HG03521 (cell line): ENCODE measurements around the gene ABCB9.
"Not testable (repeated sequence)": the region's sequence is repeated elsewhere in the genome, so short reads cannot be mapped to it uniquely, and the experiment has no call there.

Source experiments
- ATAC-seq: cut with Tn5 transposase; IDR thresholded peaks from one replicate; pipeline ENCODE4 v1.9.1; 2021; ENCODE audit warnings: mild to moderate bottlenecking, moderate library complexity; ENCODE audit not compliant: unreplicated experiment

ABCB9 gene

DNA sequence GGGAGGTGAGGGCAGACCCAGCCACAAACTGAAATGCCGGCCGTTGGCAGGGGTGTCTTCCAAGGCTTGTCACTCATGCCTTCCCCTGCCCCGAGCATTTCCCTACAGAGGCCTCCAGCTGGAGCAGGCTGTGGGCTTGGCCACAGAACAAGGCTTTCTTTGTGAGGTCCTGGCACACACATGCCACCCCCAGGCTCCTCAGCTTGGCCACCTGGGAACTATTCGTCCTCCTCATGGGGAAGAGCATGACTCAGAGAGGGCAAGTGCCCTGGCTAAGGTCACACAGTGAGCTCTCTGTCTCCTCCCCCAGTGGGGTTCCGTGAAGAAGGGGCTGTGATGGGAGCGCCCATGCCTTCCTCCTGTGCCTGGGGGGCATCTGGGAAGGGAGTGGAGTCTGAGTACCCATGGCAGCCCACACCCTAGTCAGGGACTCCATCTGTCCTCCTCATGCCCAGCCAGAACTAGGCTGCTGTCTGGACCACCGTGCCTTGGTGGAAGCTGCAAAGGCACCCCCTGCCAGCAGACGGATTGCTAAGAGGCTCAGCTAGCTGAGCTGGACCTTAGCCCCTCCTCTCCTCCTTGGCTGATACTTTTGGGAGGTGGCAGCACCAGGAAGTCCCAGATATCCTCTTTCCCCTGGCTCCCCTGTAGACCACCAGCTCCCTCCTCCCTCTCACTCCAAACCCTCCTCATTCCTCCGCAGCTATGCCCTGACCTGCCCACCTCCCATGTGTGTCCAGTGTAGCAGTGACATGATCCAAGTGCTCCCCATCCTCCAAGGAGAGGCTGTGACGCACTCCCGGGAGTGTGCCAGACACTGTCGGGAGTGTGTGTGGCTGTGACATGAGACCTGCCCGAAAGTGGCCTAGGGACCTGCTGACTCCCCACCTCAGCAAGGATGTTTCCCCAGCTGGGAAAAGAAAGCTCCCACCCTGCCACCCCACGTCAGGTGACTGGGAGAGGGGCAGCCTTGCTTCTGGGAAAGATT, 21.4 kb downstream of the ABCB9 start:
- no peak for ATAC-seq

DNA sequence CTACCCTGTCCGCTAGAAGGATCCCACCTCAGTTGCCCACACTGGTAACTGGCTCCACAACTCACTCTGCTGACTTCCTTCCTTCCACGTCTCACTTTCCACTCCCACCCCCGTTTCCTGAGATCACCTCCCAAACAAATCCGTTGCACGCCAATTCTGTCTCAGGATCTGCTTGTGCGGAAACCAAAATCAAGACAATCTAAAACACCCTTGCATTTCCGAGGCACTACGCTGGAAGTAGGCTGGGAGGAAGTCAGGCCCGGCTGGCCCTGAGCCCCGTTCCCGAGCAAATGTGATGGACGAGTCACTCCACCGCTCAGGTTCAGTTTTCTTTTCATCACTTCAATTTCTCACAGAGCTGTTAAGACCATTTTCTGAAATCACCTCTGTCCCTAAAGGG, 23.1 kb downstream of the ABCB9 start:
- no peak for ATAC-seq

DNA sequence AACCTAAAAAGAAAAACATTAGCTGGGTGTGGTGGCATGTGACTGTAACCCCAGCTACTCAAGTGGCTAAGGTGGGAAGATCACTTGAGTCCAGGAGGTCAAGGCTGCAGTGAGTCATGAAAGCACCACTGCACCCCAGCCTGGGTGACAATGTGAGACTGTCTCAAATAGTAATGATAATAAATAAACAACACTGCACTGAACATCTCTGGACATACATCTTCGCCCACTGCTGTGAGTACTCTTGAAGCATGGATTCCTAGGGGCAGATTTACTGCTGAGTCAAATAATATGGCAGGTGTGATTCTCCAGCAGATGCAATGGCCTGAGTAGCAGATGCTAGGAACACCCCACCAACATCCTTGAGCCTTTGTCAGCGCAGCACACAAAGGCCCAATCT, 23.6 kb downstream of the ABCB9 start:
- no peak for ATAC-seq

DNA sequence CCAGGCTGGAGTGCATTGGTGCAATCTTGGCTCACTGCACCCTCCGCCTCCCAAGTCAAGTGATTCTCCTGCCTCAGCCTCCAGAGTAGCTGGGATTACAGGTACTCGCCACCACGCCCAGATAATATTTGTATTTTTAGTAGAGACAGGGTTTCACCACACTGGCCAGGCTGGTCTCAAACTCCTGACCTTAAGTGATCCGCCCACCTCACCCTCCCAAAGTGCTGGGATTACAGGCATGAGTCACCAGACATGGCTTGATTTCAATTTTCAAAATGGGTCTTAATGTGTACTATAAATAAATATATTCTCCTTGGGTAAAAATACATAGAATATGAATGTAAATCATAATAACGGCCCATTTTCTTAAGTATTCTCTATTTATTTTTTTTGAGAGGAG, 24.9 kb downstream of the ABCB9 start:
- ATAC-seq, result not testable (repeated sequence)

DNA sequence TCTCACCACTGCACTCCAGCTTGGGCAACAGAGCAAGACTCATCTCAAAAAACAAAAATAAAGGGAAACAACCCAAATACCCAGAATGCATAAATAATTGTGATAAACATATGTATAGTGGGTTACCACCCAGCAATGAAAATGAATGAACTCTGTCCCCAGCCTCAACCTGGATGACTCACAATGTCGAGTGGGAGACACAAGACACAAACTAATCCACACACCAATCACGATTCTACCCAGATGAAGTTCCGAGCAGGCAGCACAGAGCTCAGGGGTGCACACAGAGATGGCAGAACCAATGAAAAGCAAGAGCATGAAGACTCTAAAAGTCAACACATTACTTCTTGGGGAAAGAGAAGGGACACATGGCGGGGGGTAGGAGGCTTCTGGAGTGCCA, 27.1 kb downstream of the ABCB9 start:
- no peak for ATAC-seq

DNA sequence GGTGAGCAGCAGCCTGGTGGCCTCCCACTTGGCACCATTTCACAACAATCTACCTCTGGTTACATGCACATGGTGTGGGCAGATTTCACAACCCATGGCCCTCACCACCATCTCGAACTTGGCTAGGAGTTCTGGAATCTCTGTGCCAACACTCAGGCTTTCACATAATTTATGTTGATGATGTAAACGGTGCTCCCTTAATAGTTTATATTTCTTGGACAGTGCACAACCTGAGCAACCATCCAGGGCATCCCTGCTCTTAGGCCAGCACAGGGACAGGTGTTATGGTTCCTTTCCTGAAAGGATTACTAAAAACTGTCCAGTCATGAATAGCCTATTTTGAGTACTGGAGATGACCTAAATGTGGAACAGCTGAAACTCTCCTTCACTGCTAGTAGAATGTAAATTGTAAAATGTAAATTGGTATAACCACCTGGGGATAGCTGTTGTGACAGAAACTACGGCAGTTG, 28.6 kb downstream of the ABCB9 start:
- no peak for ATAC-seq

DNA sequence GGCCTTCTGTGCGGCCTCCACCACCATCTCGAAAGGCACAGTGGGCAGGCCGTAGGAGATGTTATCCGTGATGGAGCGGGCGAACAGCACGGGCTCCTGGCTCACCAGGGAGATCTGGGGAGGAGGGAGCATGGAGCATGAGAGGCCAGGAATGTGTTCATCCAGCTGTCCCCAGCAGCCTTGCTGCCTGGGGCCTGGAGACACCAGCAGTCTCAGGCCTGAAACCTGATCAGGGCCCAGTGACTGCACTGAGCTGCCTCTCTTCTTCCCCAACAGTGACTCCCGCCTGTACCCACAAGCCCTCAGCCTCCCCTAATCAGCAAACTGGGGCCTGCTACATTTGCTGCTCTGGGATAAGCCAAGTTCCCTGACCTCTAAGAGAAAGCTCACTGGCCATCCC, 30.9 kb downstream of the ABCB9 start:
- no peak for ATAC-seq

DNA sequence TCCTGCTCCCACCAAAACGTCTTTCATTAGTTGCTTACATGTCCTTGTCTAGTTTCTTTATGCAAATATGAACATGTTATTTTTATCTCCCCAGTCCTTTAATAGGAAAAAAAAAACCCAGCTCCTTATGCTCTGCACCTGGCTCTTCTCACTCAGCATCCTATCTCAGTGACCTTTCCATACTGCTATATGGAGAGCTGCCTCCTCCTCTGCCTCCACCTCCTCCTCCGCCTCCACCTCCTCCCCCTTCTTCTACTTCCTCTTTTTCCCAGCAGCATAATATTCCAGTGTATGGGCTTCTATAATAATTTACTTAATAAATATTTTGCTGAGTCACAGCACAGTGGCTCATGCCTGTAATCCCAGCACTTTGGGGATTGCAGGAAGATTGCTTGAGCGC, 31.5 kb downstream of the ABCB9 start:
- ATAC-seq, result no peak

DNA sequence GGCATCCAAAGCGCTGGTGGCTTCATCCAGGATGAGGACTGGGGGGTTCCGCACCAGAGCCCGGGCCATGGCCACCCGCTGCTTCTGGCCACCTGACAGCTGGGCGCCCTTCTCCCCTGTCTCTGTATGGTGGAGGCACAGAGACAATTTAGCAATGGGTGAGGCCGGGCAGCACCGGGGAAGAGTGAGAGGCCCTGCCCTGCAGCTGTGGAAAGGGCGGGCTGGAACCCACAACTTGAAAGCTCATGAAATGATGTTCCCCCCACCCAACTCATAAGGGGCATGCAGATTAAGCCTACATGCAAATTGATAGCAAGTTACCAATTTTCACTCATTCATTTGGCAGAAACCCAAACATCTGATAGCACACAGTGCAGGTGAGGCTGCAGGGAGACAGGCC, 34.1 kb downstream of the ABCB9 start:
- ATAC-seq, result no peak

DNA sequence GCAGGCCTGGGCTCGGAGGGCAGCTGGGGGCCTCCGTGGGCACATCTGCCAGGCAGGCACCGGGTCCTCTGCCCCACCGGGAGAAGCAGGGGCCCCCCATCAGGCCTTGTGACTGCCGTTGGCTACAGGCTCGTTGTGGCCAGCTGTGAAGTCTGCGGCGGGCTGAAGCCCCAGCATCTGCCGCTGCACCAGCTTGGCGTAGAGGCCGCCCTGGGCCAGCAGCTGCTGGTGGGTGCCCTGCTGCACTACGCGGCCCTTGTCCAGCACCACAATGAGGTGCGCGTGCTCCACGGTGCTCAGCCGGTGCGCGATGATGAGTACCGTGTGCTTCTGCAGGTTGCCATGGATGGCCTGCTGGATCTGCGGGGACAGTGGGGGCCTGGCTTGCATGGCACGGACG, 36.5 kb downstream of the ABCB9 start:
- no peak for ATAC-seq

DNA sequence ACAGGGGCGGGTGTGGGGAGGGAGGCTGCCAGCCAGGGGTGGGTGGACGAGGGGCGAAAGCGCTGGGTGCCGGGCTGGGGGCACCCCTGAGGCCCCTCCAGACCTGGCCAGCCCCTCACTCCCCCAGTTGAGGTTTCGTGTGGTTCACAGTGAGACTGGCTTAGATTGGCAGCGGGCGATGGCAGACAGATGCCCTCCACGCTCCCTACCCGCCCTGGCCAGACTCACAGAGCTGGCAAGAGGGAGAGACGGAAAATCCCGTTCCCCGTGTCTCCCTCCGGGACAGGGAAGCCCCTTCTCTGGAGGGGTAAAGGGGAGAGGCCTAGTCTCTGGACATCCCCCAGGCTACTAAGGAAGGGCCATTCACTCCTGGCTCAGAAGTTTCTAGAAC, 37.1 kb downstream of the ABCB9 start:
- ATAC-seq, result no peak

DNA sequence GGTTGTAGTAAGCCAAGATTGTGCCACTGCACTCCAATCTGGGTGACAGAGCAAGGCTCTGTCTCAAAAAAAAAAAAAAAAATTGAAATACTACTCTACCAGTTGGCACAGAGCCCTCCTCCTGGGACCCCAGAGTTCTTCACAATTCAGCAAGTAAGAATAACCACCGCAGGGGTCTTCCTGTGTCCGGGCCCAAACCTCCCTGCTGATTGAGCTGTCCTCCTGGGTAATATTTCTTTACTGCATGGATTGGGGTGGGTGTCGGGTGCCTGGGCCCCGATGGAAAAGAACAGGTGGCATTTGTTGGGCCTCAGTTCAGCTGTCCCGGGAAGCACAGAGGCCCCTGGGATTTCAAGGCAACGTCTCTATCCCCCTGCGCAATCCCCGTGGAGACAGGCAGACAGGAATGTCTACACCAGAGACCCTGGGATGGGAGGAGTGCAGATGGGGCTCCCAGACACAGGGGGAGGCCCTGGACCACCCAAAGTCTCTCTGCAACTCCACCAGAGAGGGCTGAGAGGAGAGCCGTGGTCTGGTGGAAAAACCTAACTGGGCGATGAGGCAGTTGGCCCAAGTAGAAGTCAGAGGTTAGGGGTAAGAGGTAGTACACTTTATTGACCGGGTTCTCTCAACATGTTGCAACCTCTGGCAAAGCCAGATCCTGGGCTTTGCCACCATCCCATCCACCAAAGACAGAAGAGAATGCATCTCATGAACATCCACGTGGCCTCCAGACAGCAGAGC, 37.7 kb downstream of the ABCB9 start:
- no peak for ATAC-seq

DNA sequence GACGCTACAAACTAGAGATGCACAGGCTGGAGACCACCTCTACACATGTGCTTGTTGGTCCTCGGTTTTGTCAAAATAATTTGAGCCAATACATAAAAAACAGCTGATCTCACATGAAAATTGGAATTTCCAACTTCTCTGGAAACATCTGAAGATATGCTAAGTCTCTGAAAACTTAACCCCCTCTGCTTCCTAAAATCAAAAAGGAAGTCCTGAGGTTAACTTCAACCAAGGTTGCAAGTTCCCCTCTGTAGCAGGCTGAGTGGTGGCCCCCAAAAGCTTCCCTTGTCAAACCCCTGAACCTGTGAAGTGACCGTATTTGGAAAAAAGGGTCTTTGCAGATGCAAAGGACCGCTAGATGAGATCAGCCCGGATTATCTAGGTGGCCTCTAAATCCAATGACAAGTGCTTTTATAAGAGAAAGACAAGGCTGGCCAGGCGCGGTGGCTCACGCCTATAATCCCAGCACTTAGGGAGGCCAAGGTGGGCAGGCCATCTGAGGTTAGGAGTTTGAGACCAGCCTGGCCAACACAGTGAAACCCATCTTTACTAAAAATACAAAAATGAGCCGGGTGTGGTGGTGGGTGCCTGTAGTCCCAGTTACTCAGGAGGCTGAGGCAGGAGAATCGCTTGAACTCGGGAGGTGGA, 38.4 kb downstream of the ABCB9 start:
- no peak for ATAC-seq

DNA sequence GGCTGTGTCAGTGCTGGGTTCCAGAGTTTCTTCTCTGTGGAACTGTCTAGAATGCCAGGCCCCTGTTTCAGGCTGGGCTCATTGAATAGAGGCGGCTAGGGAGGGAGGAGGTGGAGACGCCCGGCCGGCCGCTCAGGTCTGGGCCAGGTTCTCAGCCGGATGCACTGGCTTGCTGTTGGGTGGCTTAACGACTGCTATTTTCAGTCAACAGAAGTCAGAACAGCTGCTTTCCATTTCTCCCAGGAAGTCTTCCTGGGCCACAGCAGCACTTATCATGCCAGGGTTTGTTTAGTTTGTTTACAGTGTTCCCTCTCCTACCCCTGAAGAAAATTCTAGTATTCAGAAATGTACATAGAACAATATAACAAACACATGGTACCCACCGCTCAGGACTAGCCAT, 44.3 kb downstream of the ABCB9 start:
- ATAC-seq, result no peak

DNA sequence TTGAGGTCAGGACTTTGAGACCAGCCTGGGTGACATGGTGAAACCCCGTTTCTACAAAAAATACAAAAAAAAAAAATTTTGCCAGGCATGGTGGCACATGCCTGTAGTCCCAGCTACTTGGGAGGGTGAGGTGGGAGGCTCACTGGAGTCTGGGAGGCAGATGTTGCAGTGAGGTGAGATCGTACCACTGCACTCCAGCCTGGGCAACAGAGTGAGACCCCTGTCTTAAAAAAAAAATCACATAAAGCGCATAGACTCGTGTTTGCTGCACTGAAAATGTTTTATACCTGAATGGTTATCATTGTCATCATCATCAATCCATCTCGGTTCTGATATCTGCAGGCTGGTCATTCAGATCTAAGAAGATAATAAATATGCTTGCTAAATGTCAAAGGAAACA, 45.6 kb downstream of the ABCB9 start:
- ATAC-seq, result no peak

DNA sequence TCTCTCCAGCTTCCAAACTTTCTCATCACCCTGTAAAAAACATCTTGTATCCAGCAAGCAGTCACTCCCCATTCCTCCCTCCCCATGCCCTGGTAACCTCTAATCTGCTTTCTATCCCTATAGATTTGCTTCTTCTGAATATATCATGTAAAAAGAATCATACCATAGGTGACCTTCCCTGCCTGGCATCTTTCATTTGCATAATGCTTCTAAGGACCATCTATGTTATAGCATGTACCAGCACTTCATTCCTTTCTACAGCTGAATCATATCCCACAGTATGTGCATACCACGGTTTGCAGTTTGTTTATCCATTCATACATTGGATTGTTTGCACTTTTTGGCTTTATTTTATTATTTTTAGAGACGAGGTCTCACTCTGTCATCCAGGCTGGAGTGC, 47.4 kb downstream of the ABCB9 start:
- ATAC-seq, result no peak

DNA sequence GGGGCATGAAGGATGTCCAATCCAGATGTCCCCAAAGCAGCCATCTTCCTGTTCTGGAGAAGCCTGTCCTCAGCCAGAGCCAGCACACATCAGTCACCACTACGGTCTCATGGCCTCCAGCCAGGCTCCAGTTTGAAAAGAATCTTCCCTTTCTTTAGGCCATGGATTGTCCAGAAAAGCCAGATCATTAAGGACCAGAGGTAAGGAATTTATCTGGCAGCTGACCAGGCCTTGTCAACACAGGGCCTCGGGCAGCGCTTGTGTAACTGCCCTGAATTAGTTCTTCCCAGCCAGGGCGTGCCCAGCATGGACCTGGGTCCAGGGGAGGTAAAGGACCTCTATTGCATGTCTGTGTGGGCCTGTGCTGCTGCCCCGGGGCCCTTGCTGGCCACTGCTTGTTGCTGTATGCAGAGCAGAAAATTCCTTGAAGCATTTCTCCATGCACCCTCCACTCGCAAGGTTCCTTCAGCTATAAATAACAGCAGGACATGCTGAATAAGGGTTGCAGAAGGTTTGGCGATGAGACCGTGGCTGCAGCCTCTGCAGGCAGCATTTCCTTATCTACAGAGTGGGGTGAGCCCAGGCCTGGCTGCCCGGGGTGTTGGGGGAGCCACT, 48.6 kb downstream of the ABCB9 start:
- ATAC-seq, result no peak

DNA sequence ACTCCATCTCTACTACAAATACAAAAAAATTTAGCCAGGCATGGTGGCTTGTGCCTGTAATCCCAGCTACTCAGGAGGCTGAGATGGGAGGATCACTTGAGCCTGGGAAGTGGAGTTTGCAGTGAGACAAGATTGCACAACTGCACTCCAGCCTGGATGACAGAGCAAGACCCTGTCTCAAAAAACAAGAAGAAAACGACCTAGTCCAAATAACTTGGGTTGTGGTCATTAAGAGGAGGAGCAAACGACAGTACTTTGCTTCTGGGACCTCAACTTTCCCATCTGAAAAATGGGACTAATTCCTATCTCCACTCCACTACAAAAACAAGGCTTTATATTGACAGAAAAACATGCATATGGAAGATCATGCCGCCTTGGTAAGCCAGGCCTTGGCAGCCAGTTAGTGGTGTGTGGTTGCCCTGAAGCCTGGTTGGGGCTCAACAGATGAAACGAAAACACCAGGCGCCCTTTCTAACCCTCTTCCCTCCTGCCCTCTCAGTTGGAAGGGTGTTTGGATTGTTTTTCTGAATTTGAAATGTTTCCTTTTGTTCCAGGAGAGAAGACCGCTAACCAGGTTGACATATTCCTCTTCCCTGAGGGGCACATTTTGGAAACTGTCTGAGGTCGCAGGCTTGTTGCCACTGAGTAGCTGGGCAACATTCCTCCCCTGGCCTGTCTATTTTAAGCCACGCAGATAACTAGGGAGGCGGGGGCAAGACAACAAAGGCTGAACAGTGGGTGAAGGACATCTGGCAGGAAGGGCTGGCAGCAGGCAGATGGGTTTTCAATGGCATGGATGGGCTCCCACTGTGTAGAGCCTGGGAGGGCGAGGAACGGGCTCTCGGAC, 56.6 kb downstream of the ABCB9 start:
- no peak for ATAC-seq

DNA sequence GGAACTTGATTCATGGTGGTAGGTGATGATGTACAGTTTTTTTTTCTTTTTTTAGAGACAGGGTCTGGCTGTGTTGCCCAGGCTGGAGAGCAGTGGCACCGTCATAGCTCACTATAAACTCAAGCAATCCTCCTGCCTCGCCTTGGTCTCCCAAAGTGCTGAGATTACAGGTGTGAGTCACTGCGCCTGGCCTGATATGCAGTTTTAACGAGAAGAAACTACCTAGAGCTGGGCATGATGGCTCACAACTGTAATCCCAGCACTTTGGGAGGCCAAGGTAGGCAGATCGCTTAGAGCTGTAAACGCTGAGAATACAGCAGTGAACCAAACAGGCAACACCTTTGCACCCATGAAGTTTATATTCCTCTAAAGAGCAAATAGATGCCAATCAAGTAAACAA, 57.3 kb downstream of the ABCB9 start:
- ATAC-seq, result no peak

DNA sequence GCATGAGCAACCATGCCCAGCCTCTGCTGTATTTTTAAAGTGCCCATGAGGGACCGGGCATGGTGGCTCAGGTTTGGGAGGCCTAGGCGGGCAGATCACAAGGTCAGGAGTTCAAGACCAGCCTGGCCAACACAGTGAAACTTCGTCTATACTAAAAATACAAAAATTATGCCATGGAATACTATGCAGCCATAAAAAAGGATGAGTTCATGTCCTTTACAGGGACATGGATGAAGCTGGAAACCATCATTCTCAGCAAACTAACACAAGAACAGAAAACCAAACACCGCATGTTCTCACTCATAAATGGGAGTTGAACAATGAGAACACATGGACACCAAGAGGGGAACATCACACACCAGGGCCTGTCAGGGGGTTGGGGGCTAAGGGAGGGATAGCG, 61.0 kb downstream of the ABCB9 start:
- ATAC-seq, result not testable (repeated sequence)
